Trophoblast cell (in vitro differentiated cells and primary cell): ENCODE results near the gene APPBP2.
"Not testable (repeated sequence)": the region's sequence is repeated elsewhere in the genome, so short reads cannot be mapped to it uniquely, and the experiment has no call there.

Experiments used
- DNase-seq, 2 donors: peaks; one replicate each; pipeline ENCODE4 v3.0.0-alpha.2; 2016
- H2AFZ ChIP-seq: 2 replicates; pipeline ENCODE4 v1.6.1; 2013; ENCODE audit warnings: low read length, moderate library complexity, mild to moderate bottlenecking; ENCODE audit not compliant: insufficient read depth, poor library complexity
- H2AK5ac ChIP-seq: 2 replicates; pipeline ENCODE4 v1.6.1; 2013; ENCODE audit warnings: mild to moderate bottlenecking, low read length
- H2BK120ac ChIP-seq: 2 replicates; pipeline ENCODE4 v1.6.1; 2013; ENCODE audit warnings: low read length, mild to moderate bottlenecking, moderate library complexity; ENCODE audit not compliant: insufficient read depth, poor library complexity
- H2BK12ac ChIP-seq: 2 replicates; pipeline ENCODE4 v1.6.1; 2013; ENCODE audit warnings: mild to moderate bottlenecking, low read length, moderate library complexity
- H2BK5ac ChIP-seq: 2 replicates; pipeline ENCODE4 v1.6.1; 2013; ENCODE audit warnings: low read length, low read depth, moderate library complexity, mild to moderate bottlenecking; ENCODE audit not compliant: poor library complexity
- H3K14ac ChIP-seq: 2 replicates; pipeline ENCODE4 v1.6.1; 2013; ENCODE audit warnings: mild to moderate bottlenecking, low read length
- H3K18ac ChIP-seq: 2 replicates; pipeline ENCODE4 v1.6.1; 2013; ENCODE audit warnings: mild to moderate bottlenecking, low read length
- H3K23ac ChIP-seq: 2 replicates; pipeline ENCODE4 v1.6.1; 2013; ENCODE audit warnings: low read length
- H3K27ac ChIP-seq: 2 replicates; pipeline ENCODE4 v1.5.1; 2013; ENCODE audit warnings: low read depth, mild to moderate bottlenecking, inconsistent platforms, low read length, moderate library complexity
- H3K27me3 ChIP-seq: 2 replicates; pipeline ENCODE4 v1.6.1; 2013; ENCODE audit warnings: inconsistent platforms, mild to moderate bottlenecking, low read length, moderate library complexity; ENCODE audit not compliant: insufficient read depth
- H3K36me3 ChIP-seq, 2 experiments: 1 replicate in 1 of 2; 2 replicates in 1 of 2; pipeline ENCODE4 v1.6.1; 2013; ENCODE audit warnings: low read length in 2 of 2, mild to moderate bottlenecking in 2 of 2, moderate library complexity in 1 of 2; ENCODE audit not compliant: insufficient read depth in 2 of 2, control insufficient read depth in 1 of 2
- H3K4ac ChIP-seq: 2 replicates; pipeline ENCODE4 v1.6.1; 2013; ENCODE audit warnings: low read depth, mild to moderate bottlenecking, low read length, moderate library complexity
- H3K4me1 ChIP-seq, 2 experiments: 1 replicate in 1 of 2; 2 replicates in 1 of 2; pipeline ENCODE4 v1.6.1; 2013; ENCODE audit warnings: low read length in 2 of 2, mild to moderate bottlenecking in 2 of 2, moderate library complexity in 1 of 2; ENCODE audit not compliant: insufficient read depth in 2 of 2, control insufficient read depth in 1 of 2
- H3K4me2 ChIP-seq: 2 replicates; pipeline ENCODE4 v1.6.1; 2013; ENCODE audit warnings: inconsistent platforms, mild to moderate bottlenecking, low read length, moderate library complexity
- H3K4me3 ChIP-seq: 2 replicates; pipeline ENCODE4 v1.5.1; 2013; ENCODE audit warnings: mild to moderate bottlenecking, low read depth, low read length, inconsistent platforms
- H3K79me1 ChIP-seq: one replicate; pipeline ENCODE4 v1.6.1; 2013; ENCODE audit warnings: low read length
- H3K79me2 ChIP-seq: 2 replicates; pipeline ENCODE4 v1.6.1; 2013; ENCODE audit warnings: low read length, mild to moderate bottlenecking; ENCODE audit not compliant: control insufficient read depth, insufficient read depth, poor library complexity
- H3K9ac ChIP-seq: 2 replicates; pipeline ENCODE4 v1.6.1; 2013; ENCODE audit warnings: mild to moderate bottlenecking, low read length
- H3K9me3 ChIP-seq: 2 replicates; pipeline ENCODE4 v1.6.1; 2013; ENCODE audit warnings: low read depth, mild to moderate bottlenecking, control low read depth, inconsistent platforms, low read length; ENCODE audit not compliant: insufficient read depth
- H4K12ac ChIP-seq: 2 replicates; pipeline ENCODE4 v1.6.1; 2013; ENCODE audit warnings: low read depth, mild to moderate bottlenecking, low read length, moderate library complexity
- H4K8ac ChIP-seq: 2 replicates; pipeline ENCODE4 v1.6.1; 2013; ENCODE audit warnings: low read depth, mild to moderate bottlenecking, low read length, moderate library complexity
- H4K91ac ChIP-seq: one replicate; pipeline ENCODE4 v1.6.1; 2013; ENCODE audit warnings: low read depth, mild to moderate bottlenecking, low read length, moderate library complexity
- WGBS: extraction: QIAGEN DNeasy Blood & Tissue Kit; methylation state at CpG from one replicate; pipeline ENCODE4 v1.1.7; 2013; ENCODE audit warnings: missing lambda C conversion rate; ENCODE audit not compliant: insufficient read length, insufficient coverage; ENCODE audit errors: extremely low coverage; 5-methylcytosine and 5-hydroxymethylcytosine counted together

The APPBP2 gene

GRCh38 chr17:60552255-60552654 lies 26.2 kb upstream of the APPBP2 start:
- H3K4me3 ChIP-seq, H2BK12ac ChIP-seq, H2AK5ac ChIP-seq, H4K8ac ChIP-seq, H3K79me2 ChIP-seq, H2BK120ac ChIP-seq, DNase-seq, H3K23ac ChIP-seq, H3K27ac ChIP-seq, H3K18ac ChIP-seq, H2AFZ ChIP-seq, H3K4me1 ChIP-seq, H3K4ac ChIP-seq, H3K79me1 ChIP-seq, H3K4me2 ChIP-seq, H3K9ac ChIP-seq, H3K9me3 ChIP-seq, H3K27me3 ChIP-seq, H3K14ac ChIP-seq, H2BK5ac ChIP-seq, H3K36me3 ChIP-seq, H4K91ac ChIP-seq, H4K12ac ChIP-seq: not testable (repeated sequence)
- no CpG with 5 or more reads among the region's 13 CpGs for WGBS

- peaks cover 3% of the 10 kb centered on the region for H3K9me3 ChIP-seq
- WGBS: no CpG with 5 or more reads among the region's 3 CpGs
These were observed 22.9 kb upstream of the APPBP2 start for GRCh38 chr17:60548990-60549389.

GRCh38 chr17:60545465-60546191 lies 19.6 kb upstream of the APPBP2 start:
- Histone ChIP-seq H2BK120ac (no peak overlapping the region), H3K18ac (no peak overlapping the region), H3K79me1 (no peaks in the 10 kb centered on the region), H3K4ac (no peak overlapping the region), H3K27me3 (no peaks in the 10 kb centered on the region), H2AK5ac (no peak overlapping the region), H3K36me3 (no peaks in the 10 kb centered on the region), H3K23ac (no peak overlapping the region), H3K14ac (no peak overlapping the region), H2AFZ (no peak overlapping the region), H3K27ac (no peak overlapping the region), H3K9me3 (no peaks in the 10 kb centered on the region), H3K4me3 (no peak overlapping the region), H4K91ac (no peak overlapping the region), H2BK5ac (no peak overlapping the region), H3K79me2 (no peaks in the 10 kb centered on the region), H3K4me1 (peaks cover 0 to 2% of the 10 kb centered on the region in 2 experiments), H4K8ac (no peak overlapping the region), H3K4me2 (no peak overlapping the region), H4K12ac (no peak overlapping the region), H3K9ac (no peak overlapping the region), H2BK12ac (no peak overlapping the region)
- no peak for DNase-seq
- WGBS: no CpG with 5 or more reads among the region's 9 CpGs

More at GRCh38 chr17:60548990-60549389, 22.9 kb upstream of the APPBP2 start:
- Histone ChIP-seq H2BK5ac (no peak overlapping the region), H3K27me3 (no peaks in the 10 kb centered on the region), H3K4me1 (no peaks in the 10 kb centered on the region), H3K36me3 (no peaks in the 10 kb centered on the region), H3K79me2 (no peaks in the 10 kb centered on the region), H4K8ac (no peak overlapping the region), H2BK120ac (no peak overlapping the region), H3K4me2 (no peak overlapping the region), H3K9ac (no peak overlapping the region), H3K4me3 (no peak overlapping the region), H3K27ac (no peak overlapping the region), H3K23ac (no peak overlapping the region), H3K14ac (no peak overlapping the region), H4K12ac (no peak overlapping the region), H2BK12ac (no peak overlapping the region), H4K91ac (no peak overlapping the region), H2AFZ (no peak overlapping the region), H3K4ac (no peak overlapping the region), H2AK5ac (no peak overlapping the region), H3K79me1 (no peaks in the 10 kb centered on the region), H3K18ac (no peak overlapping the region)
- no peak for DNase-seq

GRCh38 chr17:60542071-60542470 lies 16.0 kb upstream of the APPBP2 start:
- Histone ChIP-seq H2BK12ac (no peak overlapping the region), H3K14ac (no peak overlapping the region), H2BK120ac (no peak overlapping the region), H3K18ac (no peak overlapping the region), H3K4me2 (no peak overlapping the region), H4K8ac (no peak overlapping the region), H3K9ac (no peak overlapping the region), H3K4ac (no peak overlapping the region), H2AK5ac (no peak overlapping the region), H3K27me3 (no peaks in the 10 kb centered on the region), H4K12ac (no peak overlapping the region), H3K79me1 (no peaks in the 10 kb centered on the region), H2BK5ac (no peak overlapping the region), H2AFZ (no peak overlapping the region), H4K91ac (no peak overlapping the region), H3K36me3 (no peaks in the 10 kb centered on the region), H3K4me1 (peaks cover 0 to 2% of the 10 kb centered on the region in 2 experiments), H3K4me3 (no peak overlapping the region), H3K23ac (no peak overlapping the region), H3K27ac (no peak overlapping the region), H3K79me2 (no peaks in the 10 kb centered on the region), H3K9me3 (no peaks in the 10 kb centered on the region)
- DNase-seq: no peak
- no CpG with 5 or more reads among the region's 4 CpGs for WGBS
